ENCODE results near the gene REXO5.

REXO5 gene

DNA sequence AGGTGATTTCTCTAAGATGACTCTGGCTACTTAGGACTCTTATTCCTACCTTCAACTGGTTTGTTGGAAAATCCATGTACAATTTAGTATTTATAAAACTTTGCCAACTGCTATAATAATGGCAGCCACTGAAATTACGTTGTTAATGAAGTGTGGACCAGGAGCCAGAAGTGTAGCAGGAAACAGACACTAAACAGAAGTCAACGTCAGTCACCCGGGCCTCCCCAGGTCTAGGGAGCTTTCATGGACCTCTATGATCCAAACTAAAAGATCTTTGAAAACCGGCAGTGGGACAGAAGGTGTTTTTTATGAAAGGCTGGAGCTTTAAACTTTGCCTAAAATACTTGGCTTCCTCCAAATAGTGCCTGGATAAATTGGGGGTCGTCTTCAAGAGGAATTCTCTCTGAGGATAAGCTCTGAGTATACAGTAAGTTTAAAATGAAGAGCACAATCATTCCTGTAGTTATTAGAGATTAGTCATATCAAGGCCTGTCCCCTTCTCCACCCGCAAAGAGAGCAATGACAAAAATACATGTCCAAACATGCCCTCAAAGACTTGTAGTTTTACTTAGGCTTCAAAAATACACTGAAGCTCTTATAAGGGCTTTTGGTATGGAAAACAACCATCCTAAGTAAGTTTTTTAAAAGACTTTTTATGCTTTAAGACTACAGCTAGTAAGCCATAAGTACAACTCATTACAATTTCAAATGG lies 59.2 kb downstream of the REXO5 start:
- peak; percentile 51 to 79 for DNase-seq
- TF ChIP-seq POLR2A (IDR thresholded peaks at IDR 0.05; ENCODE audit: low read length) (peak; percentile 37), GATA1 (IDR thresholded peaks at IDR 0.05; ENCODE audit: low read depth, low read length) (no peak)

DNA sequence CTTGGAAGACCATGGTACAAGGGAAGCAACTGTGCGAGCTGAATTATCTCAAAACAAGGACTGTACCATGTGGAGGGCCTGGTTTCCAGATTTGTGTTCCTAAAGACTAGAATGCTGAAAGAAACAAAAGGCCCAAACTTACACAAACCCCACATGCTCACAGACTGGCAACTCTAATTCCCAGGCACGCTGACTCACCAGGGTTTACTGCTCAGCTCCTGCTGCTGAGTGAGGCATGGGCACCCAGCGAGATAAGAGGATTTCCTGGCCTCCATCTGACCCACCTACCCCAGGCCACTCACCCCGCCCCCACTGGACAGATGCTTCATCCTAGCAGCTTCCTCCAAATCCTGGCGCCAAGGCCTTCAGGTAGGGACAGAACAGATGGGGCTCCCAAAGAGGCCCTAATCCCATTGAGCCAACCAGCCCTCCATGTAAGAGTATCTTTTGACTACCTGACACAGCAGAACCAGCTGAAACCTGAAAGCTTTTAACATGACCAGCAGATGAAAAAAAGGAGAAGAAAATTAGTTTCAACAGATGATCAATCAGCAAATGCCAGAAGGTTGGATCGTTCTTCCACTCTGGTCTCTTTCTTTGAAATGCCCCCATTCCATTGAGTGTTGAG lies 59.9 kb downstream of the REXO5 start:
- TF ChIP-seq POLR2A (IDR thresholded peaks at IDR 0.05; ENCODE audit: low read length) (peak; percentile 19), GATA1 (IDR thresholded peaks at IDR 0.05; ENCODE audit: low read depth, low read length) (no peak)
- DNase-seq = peak; percentile 59 to 83

DNA sequence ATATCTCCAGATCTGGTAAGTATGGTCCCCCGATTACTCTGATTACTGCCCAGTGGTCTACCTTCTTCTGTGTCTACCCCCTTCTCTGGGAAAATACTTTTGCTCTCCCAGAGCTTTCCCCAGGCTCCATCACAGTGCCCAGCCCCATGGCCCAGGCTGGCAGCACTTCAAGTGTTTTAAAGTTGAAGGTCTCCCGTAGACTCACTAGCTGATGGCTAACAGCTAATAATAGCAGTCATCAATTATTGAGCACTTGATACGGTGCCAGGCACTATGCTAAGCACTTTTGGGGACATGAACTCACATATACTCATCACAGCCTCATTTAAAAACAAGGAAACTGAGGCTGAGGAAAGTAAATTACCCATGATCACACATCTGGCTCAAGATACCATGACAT lies 60.5 kb downstream of the REXO5 start:
- TF ChIP-seq GATA1 (IDR thresholded peaks at IDR 0.05; ENCODE audit: low read depth, low read length) = no peak
- TF ChIP-seq POLR2A (IDR thresholded peaks at IDR 0.05; ENCODE audit: low read length) = no peak
- DNase-seq = no peak

DNA sequence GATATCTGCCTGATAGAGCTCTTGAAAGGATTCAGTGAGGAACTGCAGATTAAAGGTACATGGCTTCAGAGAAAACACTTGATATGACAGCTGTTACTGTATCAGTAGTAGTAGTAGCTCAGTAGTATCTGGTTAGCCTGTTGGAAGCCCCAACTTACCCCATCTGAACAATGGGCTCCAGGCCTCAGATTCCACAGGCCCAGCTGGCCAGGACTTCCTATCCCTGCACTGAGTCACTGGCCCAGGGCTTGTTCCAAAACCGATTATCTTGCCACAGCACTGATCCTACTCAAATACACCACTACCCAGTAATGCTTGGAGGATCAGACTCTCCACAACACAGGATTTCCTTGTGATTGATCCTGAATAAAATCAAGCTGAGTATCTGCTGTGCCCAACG lies 61.3 kb downstream of the REXO5 start:
- no peak for TF ChIP-seq POLR2A (IDR thresholded peaks at IDR 0.05; ENCODE audit: low read length)
- TF ChIP-seq GATA1 (IDR thresholded peaks at IDR 0.05; ENCODE audit: low read depth, low read length) = no peak
- DNase-seq = no peak

DNA sequence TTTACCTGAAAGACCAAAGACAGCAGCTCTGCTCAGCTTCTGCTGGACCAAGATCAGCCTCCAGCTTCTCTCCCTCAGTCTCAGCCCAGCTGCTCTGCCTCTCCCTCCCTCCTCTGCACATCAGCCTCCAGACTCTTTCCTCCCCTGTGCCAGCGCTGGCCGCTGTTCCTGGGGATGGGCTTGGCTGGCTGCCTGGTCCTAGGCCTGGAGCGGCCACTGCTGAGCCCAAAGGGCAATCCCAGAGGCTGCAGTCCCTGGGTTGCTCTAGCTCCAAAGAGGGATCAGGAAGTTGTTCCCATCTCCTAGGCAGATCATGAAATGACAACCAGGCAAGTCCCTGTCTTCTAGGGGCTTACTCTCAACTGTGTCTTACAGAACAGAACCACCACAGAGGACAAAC lies 62.6 kb downstream of the REXO5 start:
- no peak for DNase-seq
- TF ChIP-seq POLR2A (IDR thresholded peaks at IDR 0.05; ENCODE audit: low read length) (no peak), GATA1 (IDR thresholded peaks at IDR 0.05; ENCODE audit: low read depth, low read length) (no peak)

DNA sequence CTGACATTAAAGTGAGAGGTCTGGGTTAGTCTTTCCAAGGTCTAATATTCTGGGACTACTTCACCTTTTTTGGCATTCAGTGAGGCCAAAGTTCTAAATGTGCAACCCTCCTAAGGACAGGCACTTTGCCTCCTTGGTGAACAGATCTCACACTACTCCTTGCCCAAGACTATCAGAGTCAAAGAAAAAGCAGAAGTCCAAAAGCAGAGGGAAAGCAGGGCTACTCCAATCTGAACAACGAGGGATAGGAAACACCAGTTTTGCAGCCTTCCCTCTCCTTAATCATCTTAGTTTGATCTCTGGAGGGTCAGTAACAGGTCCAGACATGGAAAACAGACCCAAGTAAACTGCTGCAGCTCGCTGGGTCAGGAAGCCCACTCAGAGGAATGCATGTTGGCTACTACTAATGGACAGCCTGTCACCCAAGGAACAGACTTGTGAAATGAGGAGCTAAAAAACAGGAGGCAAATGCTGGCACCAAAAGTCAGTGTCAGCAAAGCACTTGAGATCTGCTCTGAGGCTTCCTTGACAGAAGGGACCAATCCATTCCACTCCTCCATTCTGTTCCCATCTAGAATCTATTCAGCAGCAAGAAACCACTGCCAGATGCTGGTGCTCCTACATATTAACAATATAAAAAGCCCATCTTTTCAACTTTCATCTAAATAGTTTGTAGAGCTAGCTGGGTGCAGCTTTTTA lies 63.9 kb downstream of the REXO5 start:
- TF ChIP-seq GATA1 (IDR thresholded peaks at IDR 0.05; ENCODE audit: low read depth, low read length) (no peak), POLR2A (IDR thresholded peaks at IDR 0.05; ENCODE audit: low read length) (no peak)
- DNase-seq = no peak

DNA sequence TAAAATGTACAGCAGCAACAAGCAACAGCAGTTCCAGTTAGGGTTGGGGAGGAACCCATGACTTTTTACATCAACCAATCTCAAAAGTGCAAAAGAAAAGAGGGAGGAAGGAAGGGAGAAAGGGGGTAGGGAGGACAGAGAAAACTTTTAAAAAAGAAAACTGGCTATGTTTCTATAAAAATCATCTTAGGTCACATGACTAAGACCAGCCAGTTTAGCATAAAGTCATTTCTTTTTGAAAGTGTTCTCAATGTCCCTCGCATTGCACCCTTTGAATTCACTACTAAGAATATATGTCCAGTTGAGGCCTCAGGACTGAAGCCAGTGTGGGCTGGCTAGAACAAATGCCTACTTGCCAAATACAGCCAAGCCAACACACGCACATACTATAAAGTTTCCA lies 64.9 kb downstream of the REXO5 start:
- TF ChIP-seq POLR2A (IDR thresholded peaks at IDR 0.05; ENCODE audit: low read length) = no peak
- no peak for TF ChIP-seq GATA1 (IDR thresholded peaks at IDR 0.05; ENCODE audit: low read depth, low read length)
- no peak for DNase-seq

DNA sequence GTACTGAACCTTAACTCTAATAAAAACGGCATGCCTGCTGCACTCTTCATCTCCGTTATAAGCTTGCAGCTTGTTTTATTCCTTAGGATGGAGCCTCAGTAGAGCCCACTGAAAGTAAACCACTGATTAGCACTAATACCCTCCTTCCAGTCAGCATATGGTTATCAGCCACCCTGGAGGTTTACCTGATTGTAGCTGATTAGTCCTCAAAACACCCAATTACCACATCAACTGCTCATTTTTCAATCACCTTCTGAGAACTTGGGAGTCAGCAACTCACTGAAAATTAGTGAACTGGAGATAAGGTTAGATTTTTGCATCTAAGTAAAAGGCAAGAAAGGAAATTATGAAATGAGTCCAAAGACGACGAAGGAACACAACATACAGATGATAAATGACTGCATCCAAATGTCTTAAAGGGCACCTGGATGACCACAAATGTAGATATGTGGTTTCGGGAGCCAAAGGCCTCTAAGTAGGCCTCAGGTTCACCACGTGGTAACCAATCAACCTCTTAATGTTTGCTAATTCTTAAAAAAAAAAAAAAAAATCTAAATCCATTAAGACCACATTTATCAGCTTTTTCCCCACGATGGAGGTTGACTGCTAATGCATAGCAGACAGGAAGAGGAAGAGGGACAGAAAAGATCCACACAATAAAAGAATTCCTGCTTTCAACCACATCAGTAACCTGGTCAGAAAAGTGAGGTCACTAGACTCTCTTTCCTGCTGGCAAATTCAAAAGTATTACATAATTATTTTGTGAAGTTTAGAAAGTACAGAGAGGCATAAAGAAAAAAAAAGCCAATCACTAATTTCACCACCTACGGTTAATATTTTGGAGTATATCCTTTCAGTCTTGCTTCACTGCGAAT lies 65.9 kb downstream of the REXO5 start:
- peak; percentile 54 to 79 for DNase-seq

DNA sequence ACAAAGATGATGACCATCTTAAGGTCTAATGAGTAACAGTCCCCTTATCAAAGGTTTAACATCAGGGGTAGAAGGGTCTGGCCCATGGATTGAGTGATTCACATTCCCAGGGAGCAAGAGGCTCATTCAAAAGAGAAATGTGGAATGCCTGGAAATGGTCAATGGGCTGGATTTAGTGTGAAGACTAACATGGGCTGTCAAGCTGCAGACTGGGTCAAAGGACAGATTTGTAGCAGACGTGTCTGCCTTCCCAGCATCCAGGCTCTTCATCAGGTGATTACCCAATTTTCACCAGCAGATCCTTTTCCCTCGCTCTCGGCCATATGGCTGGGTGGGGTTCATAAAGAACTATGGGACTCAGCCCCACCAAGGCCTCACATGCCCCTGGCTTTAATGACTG lies 67.0 kb downstream of the REXO5 start:
- TF ChIP-seq POLR2A (IDR thresholded peaks at IDR 0.05; ENCODE audit: low read length) (no peak), GATA1 (IDR thresholded peaks at IDR 0.05; ENCODE audit: low read depth, low read length) (no peak)
- DNase-seq = no peak

More for the DNA sequence above, 65.9 kb downstream of the REXO5 start:
- TF ChIP-seq GATA1 (IDR thresholded peaks at IDR 0.05; ENCODE audit: low read depth, low read length) (no peak), POLR2A (IDR thresholded peaks at IDR 0.05; ENCODE audit: low read length) (no peak)

DNA sequence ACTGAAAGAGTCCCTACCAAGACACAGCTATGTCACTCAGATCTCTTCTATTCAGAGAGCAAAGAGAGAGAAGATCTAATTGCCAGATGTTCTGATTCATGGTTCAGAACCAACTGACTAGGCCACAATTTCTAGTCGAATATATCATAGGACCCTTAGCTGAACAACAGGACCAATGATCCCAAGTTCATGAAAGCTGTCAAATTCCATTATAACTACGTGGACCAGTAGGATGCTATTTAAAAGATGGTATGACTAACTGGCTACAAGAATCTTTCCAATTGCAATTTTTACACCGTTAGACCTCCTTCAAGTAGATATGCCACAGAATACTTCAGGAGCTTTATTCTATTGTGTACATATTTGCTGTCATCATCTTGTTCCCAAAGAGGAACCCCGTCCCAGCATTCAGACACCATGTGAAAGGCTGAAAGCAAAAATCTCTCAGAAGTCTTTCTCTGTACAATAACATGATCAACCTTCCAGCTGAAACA lies 67.8 kb downstream of the REXO5 start:
- no peak for DNase-seq
- no peak for TF ChIP-seq GATA1 (IDR thresholded peaks at IDR 0.05; ENCODE audit: low read depth, low read length)
- no peak for TF ChIP-seq POLR2A (IDR thresholded peaks at IDR 0.05; ENCODE audit: low read length)

DNA sequence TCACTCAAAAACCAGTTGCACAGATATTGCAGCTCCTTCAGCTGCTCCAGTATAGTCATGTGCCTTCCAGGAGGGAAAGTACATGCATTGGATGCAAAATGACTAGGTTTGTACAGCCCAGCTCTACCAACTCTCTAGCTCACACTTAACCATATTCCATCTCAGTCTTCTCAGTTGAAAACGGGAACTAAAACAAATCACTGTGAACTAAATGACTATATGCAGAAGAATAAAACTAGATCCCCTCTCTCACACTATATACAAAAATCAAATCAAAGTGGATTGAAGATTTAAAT lies 69.0 kb downstream of the REXO5 start:
- TF ChIP-seq GATA1 (IDR thresholded peaks at IDR 0.05; ENCODE audit: low read depth, low read length) (no peak), POLR2A (IDR thresholded peaks at IDR 0.05; ENCODE audit: low read length) (no peak)
- DNase-seq = no peak

DNA sequence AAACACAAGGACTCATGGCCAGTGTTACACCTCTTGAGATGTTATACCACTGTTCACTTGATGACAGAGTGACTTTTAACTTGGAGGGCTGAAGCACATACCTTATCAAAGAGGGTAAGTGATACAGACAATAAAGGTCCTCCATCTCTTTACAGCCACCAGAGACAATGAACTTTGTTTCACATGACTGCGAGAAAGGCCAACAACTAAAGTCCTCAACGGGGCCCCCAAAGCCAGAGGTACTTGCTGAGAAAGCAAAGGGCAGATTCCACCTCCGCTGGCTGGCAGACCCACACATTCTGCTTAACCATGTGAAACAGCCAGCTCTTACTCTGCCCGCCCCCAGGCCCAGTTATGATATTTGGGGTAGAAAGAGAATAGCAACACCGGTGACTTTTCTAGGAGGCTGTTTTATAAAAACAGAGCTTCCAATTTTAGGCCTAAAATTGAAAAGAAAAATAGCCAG lies 72.4 kb downstream of the REXO5 start:
- DNase-seq = no peak
- TF ChIP-seq POLR2A (IDR thresholded peaks at IDR 0.05; ENCODE audit: low read length) (no peak), GATA1 (IDR thresholded peaks at IDR 0.05; ENCODE audit: low read depth, low read length) (no peak)

DNA sequence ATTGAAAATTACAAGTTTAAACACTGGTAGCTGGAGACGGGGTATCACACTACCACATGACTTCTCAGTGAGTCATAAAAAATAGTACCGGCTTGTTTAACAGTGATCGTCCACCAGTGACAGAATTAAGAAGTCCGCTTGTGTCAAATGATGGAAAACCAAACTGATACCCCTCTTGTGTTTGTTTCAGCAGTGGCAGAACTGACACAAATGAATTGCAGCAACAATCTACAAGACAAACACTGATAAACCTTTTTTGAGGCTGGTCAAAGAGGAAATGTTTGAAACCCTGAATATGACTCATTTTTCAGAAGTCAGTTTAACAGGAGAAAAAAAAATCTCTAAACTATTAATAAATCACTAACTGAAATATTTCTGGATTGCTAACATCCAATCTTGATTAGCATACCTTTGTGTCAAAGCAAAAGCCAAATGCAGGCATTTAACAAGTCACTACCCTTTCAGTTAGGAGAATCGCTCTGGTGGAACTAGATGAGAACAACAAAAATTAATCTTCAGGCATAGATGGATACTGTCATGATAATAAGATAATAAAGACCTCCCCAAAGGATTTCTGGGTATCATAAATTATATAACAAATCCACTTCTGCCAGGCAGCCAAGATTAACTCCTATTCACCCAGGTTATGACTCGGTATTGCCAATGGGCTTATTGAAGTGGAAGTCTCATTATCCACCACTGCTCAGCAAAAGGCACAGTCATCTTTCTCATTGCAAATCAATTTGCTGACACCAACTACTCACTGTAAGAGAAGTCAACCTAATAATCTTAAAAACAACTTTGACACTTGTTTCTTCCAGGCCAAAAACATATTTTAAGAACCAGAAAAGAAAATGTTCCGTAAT lies 73.1 kb downstream of the REXO5 start:
- TF ChIP-seq POLR2A (IDR thresholded peaks at IDR 0.05; ENCODE audit: low read length) (no peak), GATA1 (IDR thresholded peaks at IDR 0.05; ENCODE audit: low read depth, low read length) (no peak)
- DNase-seq = no peak
